SK-N-SH (cell line): Measurements from ENCODE around the gene DHX57. TPM values are rescaled to one million over a fixed set of nuclear protein-coding genes. Genes with fewer than 3 reads are reported as not detected.
"Not testable (repeated sequence)": the region's sequence is repeated elsewhere in the genome, so short reads cannot be mapped to it uniquely, and the experiment has no call there.

Experiments used
- CTCF ChIA-PET: fragments of 300-600, 350-600 bp; formaldehyde crosslinking; extraction: SDS; loops from one replicate; lab custom pipeline; 2021; lab: Yijun Ruan, JAX
- POLR2A ChIA-PET: fragments of 350-600 bp; sonication (Branson Sonifier 250); formaldehyde crosslinking; extraction: SDS; loops from one replicate; lab custom pipeline; 2020; ENCODE audit warnings: antibody characterized with exemption, inconsistent platforms; lab: Yijun Ruan, JAX
- DNase-seq: peaks from one replicate; pipeline ENCODE4 v3.0.0; 2012
- H2AFZ ChIP-seq: fragments of 200-600 bp; sonication (generic); 2 replicates; pipeline ENCODE4 v1.8.1; 2016; ENCODE audit warnings: antibody characterized with exemption, mild to moderate bottlenecking, low read depth
- H3F3A ChIP-seq: fragments of 200-600 bp; sonication (generic); replicated peaks from 2 replicates; pipeline ENCODE3; 2016; ENCODE audit warnings: antibody characterized with exemption, mild to moderate bottlenecking; ENCODE audit not compliant: insufficient read depth
- H3K27ac ChIP-seq, 2 experiments: fragments of 200-500 bp in 1 of 2; fragments of 200-600 bp in 1 of 2; sonication (Bioruptor generic) in 1 of 2; sonication (generic), shearing (Covaris generic) in 1 of 2; 2 replicates each; pipeline versions ENCODE4 v1.5.1 to v1.6.1; 2014 to 2016; ENCODE audit warnings: low read depth in 2 of 2, inconsistent platforms in 1 of 2, low read length in 1 of 2, mild to moderate bottlenecking in 1 of 2, mixed read lengths in 1 of 2
- H3K27me3 ChIP-seq: fragments of 200-600 bp; sonication (generic), shearing (Covaris generic); 2 replicates; pipeline ENCODE4 v1.6.1; 2016; ENCODE audit warnings: mixed run types; ENCODE audit not compliant: insufficient read depth
- H3K36me3 ChIP-seq, 2 experiments: fragments of 200-500 bp in 1 of 2; fragments of 200-600 bp in 1 of 2; sonication (Bioruptor generic) in 1 of 2; sonication (generic) in 1 of 2; replicated peaks in 1 of 2; 2 replicates each; pipeline versions ENCODE3 to v1.5.1; 2014 to 2016; ENCODE audit warnings: low read length in 1 of 2, mild to moderate bottlenecking in 1 of 2; ENCODE audit not compliant: insufficient read depth in 2 of 2, control insufficient read depth in 1 of 2
- H3K4me1 ChIP-seq, 2 experiments: fragments of 200-500 bp in 1 of 2; fragments of 200-600 bp in 1 of 2; sonication (Bioruptor generic) in 1 of 2; sonication (generic), shearing (Covaris generic) in 1 of 2; 2 replicates each; pipeline versions ENCODE4 v1.5.1 to v1.6.1; 2014 to 2016; ENCODE audit warnings: low read depth in 1 of 2, low read length in 1 of 2, mixed run types in 1 of 2; ENCODE audit not compliant: insufficient read depth in 2 of 2, control insufficient read depth in 1 of 2
- H3K4me2 ChIP-seq: fragments of 200-600 bp; sonication (generic), shearing (Covaris generic); 2 replicates; pipeline ENCODE4 v1.6.1; 2017; ENCODE audit warnings: mixed run types
- H3K4me3 ChIP-seq, 2 experiments: fragments of 200-500 bp in 1 of 2; fragments of 200-600 bp in 1 of 2; sonication (Bioruptor generic) in 1 of 2; sonication (generic), shearing (Covaris generic) in 1 of 2; 2 replicates each; pipeline versions ENCODE4 v1.5.1 to v1.8.1; 2014 to 2016; ENCODE audit warnings: low read depth in 2 of 2, inconsistent platforms in 1 of 2, low read length in 1 of 2, mild to moderate bottlenecking in 1 of 2, mixed read lengths in 1 of 2, moderate library complexity in 1 of 2
- H3K79me2 ChIP-seq: fragments of 200-600 bp; sonication (generic); 2 replicates; pipeline ENCODE4 v1.8.1; 2017; ENCODE audit warnings: mild to moderate bottlenecking; ENCODE audit not compliant: insufficient read depth
- H3K9ac ChIP-seq: fragments of 200-600 bp; sonication (generic); 2 replicates; pipeline ENCODE4 v1.6.1; 2017; ENCODE audit warnings: mixed run types
- H3K9me2 ChIP-seq: fragments of 200-600 bp; sonication (generic); 2 replicates; pipeline ENCODE4 v1.6.1; 2017; ENCODE audit warnings: mixed run types
- H3K9me3 ChIP-seq: fragments of 200-600 bp; sonication (generic); 2 replicates; pipeline ENCODE4 v1.6.1; 2017; ENCODE audit warnings: mixed run types, mild to moderate bottlenecking, moderate library complexity
- H4K20me1 ChIP-seq: fragments of 200-600 bp; sonication (generic); 2 replicates; pipeline ENCODE4 v1.6.1; 2017; ENCODE audit warnings: mild to moderate bottlenecking, mixed run types; ENCODE audit not compliant: insufficient read depth
- CHD2 ChIP-seq: fragments of 150-350 bp; IDR thresholded peaks from 2 replicates; pipeline ENCODE4 v1.6.1; 2018; ENCODE audit warnings: low read length; ENCODE audit not compliant: partially characterized antibody
- EZH2phosphoT487 ChIP-seq: fragments of 200-600 bp; sonication (generic); IDR thresholded peaks from 2 replicates; pipeline ENCODE4 v1.6.1; 2017; ENCODE audit warnings: low read depth, mixed run types, mild to moderate bottlenecking, antibody characterized with exemption, moderate library complexity, borderline replicate concordance
- FOSL2 ChIP-seq: IDR thresholded peaks from 2 replicates; pipeline ENCODE4 v1.4.0; 2012; ENCODE audit warnings: low read depth, mild to moderate bottlenecking, moderate library complexity, borderline replicate concordance
- GABPA ChIP-seq: IDR thresholded peaks from 2 replicates; pipeline ENCODE4 v1.4.0; 2012; ENCODE audit warnings: low read depth, mild to moderate bottlenecking
- GATA2 ChIP-seq: sonication (generic); formaldehyde crosslinking; IDR thresholded peaks from 2 replicates; pipeline ENCODE4 v1.5.0; 2020; ENCODE audit warnings: mild to moderate bottlenecking, missing genetic modification reagents
- MEF2A ChIP-seq: IDR thresholded peaks from 2 replicates; pipeline ENCODE4 v1.4.0; 2012; ENCODE audit warnings: low read depth, borderline replicate concordance
- NFIC ChIP-seq: IDR thresholded peaks from 2 replicates; pipeline ENCODE4 v1.4.0; 2012; ENCODE audit warnings: borderline replicate concordance
- RAD21 ChIP-seq: IDR thresholded peaks from 2 replicates; pipeline ENCODE4 v1.6.1; 2012; ENCODE audit warnings: mild to moderate bottlenecking, low read length
- RCOR1 ChIP-seq: fragments of 150-350 bp; IDR thresholded peaks from 2 replicates; pipeline ENCODE4 v1.6.1; 2017; ENCODE audit warnings: antibody characterized with exemption, low read length
- RXRA ChIP-seq: IDR thresholded peaks from 2 replicates; pipeline ENCODE4 v1.4.0; 2012; ENCODE audit warnings: low read depth, mild to moderate bottlenecking, borderline replicate concordance
- SIN3A ChIP-seq: IDR thresholded peaks from 2 replicates; pipeline ENCODE4 v1.6.1; 2012; ENCODE audit warnings: low read depth, mild to moderate bottlenecking, low read length, moderate library complexity, borderline replicate concordance
- SMC3 ChIP-seq: IDR thresholded peaks from 2 replicates; pipeline ENCODE4 v1.6.1; 2012; ENCODE audit warnings: low read depth, low read length, improper control_type of control experiment
- TCF12 ChIP-seq: IDR thresholded peaks from 2 replicates; pipeline ENCODE4 v1.4.0; 2012
- WGBS: methylation state at CpG from one replicate; pipeline ENCODE4 v1.1.6; 2017; ENCODE audit warnings: low lambda C conversion rate; 5-methylcytosine and 5-hydroxymethylcytosine counted together
- polyA plus RNA-seq, 3 experiments: library from polyadenylated mRNA; depleted of rRNA; stranded (reverse); fragments of >200 nt; gene quantifications; 2 replicates each; pipeline ENCODE4 v1.2.3, GENCODE V29; 2012
- TF ChIP-seq, protein P1 (sequence below): IDR thresholded peaks from 2 replicates; pipeline ENCODE4 v1.4.0; 2012; ENCODE audit warnings: low read depth, borderline replicate concordance
- TF ChIP-seq, protein P2 (sequence below): IDR thresholded peaks from 2 replicates; pipeline ENCODE4 v1.4.0; 2012; ENCODE audit warnings: low read depth
- TF ChIP-seq, protein P3 (sequence below): fragments of 150-350 bp; IDR thresholded peaks from 2 replicates; pipeline ENCODE4 v1.6.1; 2017; ENCODE audit warnings: antibody characterized with exemption, low read length, low read depth, borderline replicate concordance
- TF ChIP-seq, protein P4 (sequence below): IDR thresholded peaks from 2 replicates; pipeline ENCODE4; 2012
- TF ChIP-seq, protein P5 (sequence below): IDR thresholded peaks from 2 replicates; pipeline ENCODE4 v1.4.0; 2012; ENCODE audit warnings: low read depth, borderline replicate concordance

The DHX57 gene
- polyA plus RNA-seq, 1 of the 3 experiments (the other 2 are of a cell fraction) = 12.3 TPM

DNA sequence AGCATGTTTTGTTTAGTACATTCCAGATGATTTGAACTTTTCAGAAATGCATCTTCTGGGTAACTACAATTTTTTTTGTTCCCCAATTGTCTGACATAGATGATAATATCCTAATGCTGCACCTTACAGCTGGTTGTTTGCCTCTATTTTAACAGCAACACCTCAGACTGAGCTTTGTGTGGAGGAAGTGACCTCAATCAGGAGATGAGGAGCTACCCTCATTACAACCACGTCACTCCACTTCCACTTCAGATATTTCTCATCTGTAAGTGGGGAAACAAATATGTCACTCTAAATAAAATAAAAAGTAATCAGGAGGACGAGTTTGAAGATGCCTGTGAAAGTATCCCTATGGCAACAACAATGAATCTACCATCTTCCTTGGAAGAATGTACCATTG lies 112.5 kb downstream of the DHX57 start:
- H4K20me1 ChIP-seq = no peaks in the 10 kb centered on the region
- H2AFZ ChIP-seq = no peak overlapping the region
- CTCF ChIA-PET = no interaction called here
- H3K9me2 ChIP-seq = no peaks in the 10 kb centered on the region
- no peak overlapping the region for H3K4me3 ChIP-seq
- H3K79me2 ChIP-seq = no peaks in the 10 kb centered on the region
- no peaks in the 10 kb centered on the region for H3F3A ChIP-seq
- no peaks in the 10 kb centered on the region for H3K36me3 ChIP-seq
- 70% methylated on average over 2 of the region's 2 CpGs for WGBS
- DNase-seq = no peak
- H3K27ac ChIP-seq = no peak overlapping the region
- TF ChIP-seq TCF12 = no peak
- TF ChIP-seq GABPA = no peak
- TF ChIP-seq MEF2A = no peak
- TF ChIP-seq EZH2phosphoT487 = no peak
- no peak for TF ChIP-seq NFIC
- TF ChIP-seq RCOR1 = no peak
- TF ChIP-seq, protein P1, sequence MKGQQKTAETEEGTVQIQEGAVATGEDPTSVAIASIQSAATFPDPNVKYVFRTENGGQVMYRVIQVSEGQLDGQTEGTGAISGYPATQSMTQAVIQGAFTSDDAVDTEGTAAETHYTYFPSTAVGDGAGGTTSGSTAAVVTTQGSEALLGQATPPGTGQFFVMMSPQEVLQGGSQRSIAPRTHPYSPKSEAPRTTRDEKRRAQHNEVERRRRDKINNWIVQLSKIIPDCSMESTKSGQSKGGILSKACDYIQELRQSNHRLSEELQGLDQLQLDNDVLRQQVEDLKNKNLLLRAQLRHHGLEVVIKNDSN = no peak
- no peak for TF ChIP-seq FOSL2
- no peak for TF ChIP-seq RXRA
- TF ChIP-seq, protein P2, sequence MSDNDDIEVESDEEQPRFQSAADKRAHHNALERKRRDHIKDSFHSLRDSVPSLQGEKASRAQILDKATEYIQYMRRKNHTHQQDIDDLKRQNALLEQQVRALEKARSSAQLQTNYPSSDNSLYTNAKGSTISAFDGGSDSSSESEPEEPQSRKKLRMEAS = no peak
- TF ChIP-seq RAD21 = no peak
- TF ChIP-seq GATA2 (CRISPR knock-in tag) = no peak
- TF ChIP-seq CHD2 = no peak
- no peak for TF ChIP-seq SMC3
- TF ChIP-seq, protein P3, sequence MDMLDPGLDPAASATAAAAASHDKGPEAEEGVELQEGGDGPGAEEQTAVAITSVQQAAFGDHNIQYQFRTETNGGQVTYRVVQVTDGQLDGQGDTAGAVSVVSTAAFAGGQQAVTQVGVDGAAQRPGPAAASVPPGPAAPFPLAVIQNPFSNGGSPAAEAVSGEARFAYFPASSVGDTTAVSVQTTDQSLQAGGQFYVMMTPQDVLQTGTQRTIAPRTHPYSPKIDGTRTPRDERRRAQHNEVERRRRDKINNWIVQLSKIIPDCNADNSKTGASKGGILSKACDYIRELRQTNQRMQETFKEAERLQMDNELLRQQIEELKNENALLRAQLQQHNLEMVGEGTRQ = no peak
- no peak for TF ChIP-seq SIN3A
- TF ChIP-seq, protein P4, sequence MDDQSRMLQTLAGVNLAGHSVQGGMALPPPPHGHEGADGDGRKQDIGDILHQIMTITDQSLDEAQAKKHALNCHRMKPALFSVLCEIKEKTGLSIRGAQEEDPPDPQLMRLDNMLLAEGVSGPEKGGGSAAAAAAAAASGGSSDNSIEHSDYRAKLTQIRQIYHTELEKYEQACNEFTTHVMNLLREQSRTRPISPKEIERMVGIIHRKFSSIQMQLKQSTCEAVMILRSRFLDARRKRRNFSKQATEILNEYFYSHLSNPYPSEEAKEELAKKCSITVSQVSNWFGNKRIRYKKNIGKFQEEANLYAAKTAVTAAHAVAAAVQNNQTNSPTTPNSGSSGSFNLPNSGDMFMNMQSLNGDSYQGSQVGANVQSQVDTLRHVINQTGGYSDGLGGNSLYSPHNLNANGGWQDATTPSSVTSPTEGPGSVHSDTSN = no peak
- TF ChIP-seq, protein P5, sequence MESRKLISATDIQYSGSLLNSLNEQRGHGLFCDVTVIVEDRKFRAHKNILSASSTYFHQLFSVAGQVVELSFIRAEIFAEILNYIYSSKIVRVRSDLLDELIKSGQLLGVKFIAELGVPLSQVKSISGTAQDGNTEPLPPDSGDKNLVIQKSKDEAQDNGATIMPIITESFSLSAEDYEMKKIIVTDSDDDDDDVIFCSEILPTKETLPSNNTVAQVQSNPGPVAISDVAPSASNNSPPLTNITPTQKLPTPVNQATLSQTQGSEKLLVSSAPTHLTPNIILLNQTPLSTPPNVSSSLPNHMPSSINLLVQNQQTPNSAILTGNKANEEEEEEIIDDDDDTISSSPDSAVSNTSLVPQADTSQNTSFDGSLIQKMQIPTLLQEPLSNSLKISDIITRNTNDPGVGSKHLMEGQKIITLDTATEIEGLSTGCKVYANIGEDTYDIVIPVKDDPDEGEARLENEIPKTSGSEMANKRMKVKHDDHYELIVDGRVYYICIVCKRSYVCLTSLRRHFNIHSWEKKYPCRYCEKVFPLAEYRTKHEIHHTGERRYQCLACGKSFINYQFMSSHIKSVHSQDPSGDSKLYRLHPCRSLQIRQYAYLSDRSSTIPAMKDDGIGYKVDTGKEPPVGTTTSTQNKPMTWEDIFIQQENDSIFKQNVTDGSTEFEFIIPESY = no peak
- H3K27me3 ChIP-seq = no peaks in the 10 kb centered on the region
- H3K9me3 ChIP-seq = no peaks in the 10 kb centered on the region
- H3K4me2 ChIP-seq = no peak overlapping the region
- H3K9ac ChIP-seq = no peak overlapping the region
- POLR2A ChIA-PET = no interaction called here
- 0 out of 4 replicates have a peak, but pooled peaks cover 0 to 4% of the 10 kb centered on the region in 2 experiments for H3K4me1 ChIP-seq

DNA sequence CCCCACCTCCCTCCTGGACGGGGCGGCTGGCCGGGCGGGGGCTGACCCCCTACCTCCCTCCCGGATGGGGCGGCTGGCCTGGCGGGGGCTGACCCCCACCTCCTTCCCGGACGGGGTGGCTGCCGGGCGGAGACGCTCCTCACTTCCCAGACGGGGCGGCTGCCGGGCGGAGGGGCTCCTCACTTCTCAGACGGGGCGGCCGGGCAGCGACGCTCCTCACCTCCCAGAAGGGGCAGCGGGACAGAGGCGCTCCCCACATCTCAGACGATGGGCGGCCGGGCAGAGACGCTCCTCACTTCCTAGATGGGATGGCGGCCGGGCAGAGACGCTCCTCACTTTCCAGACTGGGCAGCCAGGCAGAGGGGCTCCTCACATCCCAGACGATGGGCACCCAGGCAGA lies 119.8 kb downstream of the DHX57 start:
- H3K4me1 ChIP-seq, H3K4me3 ChIP-seq, H3K79me2 ChIP-seq, H3K27ac ChIP-seq, POLR2A ChIA-PET, H3K9ac ChIP-seq, H3K36me3 ChIP-seq, H2AFZ ChIP-seq, H3K9me3 ChIP-seq, H3F3A ChIP-seq, H3K4me2 ChIP-seq, DNase-seq, CTCF ChIA-PET, H4K20me1 ChIP-seq, H3K27me3 ChIP-seq, H3K9me2 ChIP-seq: not testable (repeated sequence)
- WGBS = 93% methylated on average over 22 of the region's 31 CpGs
